ENCODE data around the gene KCTD20.

KCTD20 gene

DNA sequence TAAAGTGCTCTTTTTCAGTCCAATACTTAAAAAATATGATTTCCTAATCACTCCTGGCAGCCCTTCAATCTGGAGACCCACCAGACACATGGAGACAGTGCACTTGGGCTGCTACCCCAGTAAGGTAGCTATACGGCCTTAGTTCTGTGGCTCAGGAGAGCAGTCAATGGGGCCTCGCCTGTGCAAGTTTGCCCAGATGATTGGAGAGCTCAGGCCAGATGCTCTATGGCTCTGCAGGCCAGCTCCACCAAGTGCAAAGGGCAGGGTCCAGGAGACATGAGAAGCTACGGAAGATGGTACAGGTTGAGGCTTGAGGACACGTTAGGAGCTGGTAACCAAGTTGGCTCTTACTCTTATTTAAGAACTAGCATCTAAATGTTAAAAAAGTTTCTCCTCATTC, 73.8 kb downstream of the KCTD20 start:
- H4K20me1 ChIP-seq (ENCODE audit: insufficient read depth, low read length, poor library complexity, severe bottlenecking): no peaks in the 10 kb centered on the region
- peaks cover 92% of the 10 kb centered on the region for H3K36me3 ChIP-seq (ENCODE audit: insufficient read depth, low read length)

DNA sequence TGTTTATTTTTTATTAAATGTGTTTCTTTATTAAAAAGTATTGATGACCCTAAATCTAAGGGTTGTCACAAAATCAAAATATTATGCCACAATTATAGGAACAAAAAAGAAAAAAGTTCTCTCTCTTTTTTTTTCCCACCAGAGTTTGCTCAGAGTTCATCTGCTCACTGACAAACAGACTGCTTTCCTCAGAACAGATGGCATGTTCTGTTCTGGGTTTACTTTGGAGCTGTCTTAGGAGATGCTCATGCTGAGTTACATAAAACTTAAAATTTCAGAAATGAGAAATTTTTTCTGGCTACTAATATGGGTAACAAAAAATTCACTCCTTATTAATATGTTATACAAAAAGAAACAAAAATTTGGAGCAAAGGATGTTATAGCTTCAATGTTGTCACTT, 74.2 kb downstream of the KCTD20 start:
- H4K20me1 ChIP-seq (ENCODE audit: insufficient read depth, low read length, poor library complexity, severe bottlenecking): no peaks in the 10 kb centered on the region
- TF ChIP-seq EZH2phosphoT487 (IDR thresholded peaks at IDR 0.05; ENCODE audit: borderline replicate concordance): no peak
- TF ChIP-seq, protein P1, sequence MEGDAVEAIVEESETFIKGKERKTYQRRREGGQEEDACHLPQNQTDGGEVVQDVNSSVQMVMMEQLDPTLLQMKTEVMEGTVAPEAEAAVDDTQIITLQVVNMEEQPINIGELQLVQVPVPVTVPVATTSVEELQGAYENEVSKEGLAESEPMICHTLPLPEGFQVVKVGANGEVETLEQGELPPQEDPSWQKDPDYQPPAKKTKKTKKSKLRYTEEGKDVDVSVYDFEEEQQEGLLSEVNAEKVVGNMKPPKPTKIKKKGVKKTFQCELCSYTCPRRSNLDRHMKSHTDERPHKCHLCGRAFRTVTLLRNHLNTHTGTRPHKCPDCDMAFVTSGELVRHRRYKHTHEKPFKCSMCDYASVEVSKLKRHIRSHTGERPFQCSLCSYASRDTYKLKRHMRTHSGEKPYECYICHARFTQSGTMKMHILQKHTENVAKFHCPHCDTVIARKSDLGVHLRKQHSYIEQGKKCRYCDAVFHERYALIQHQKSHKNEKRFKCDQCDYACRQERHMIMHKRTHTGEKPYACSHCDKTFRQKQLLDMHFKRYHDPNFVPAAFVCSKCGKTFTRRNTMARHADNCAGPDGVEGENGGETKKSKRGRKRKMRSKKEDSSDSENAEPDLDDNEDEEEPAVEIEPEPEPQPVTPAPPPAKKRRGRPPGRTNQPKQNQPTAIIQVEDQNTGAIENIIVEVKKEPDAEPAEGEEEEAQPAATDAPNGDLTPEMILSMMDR (conservative IDR thresholded peaks at IDR 0.05; ENCODE audit: low read length): no peak
- H3K9ac ChIP-seq (ENCODE audit: low read depth, low read length, poor library complexity, severe bottlenecking): no peak overlapping the region
- H3K9me3 ChIP-seq (ENCODE audit: insufficient read depth, low read depth, low read length): no peaks in the 10 kb centered on the region
- no peaks in the 10 kb centered on the region for H3K79me2 ChIP-seq (ENCODE audit: insufficient read depth, low read length)
- peaks cover 93% of the 10 kb centered on the region for H3K36me3 ChIP-seq (ENCODE audit: insufficient read depth, low read length)
- no peaks in the 10 kb centered on the region for H3K9me2 ChIP-seq (replicated peaks; ENCODE audit: low read depth, low read length)
- H3K27me3 ChIP-seq (ENCODE audit: insufficient read depth, low read length, poor library complexity, severe bottlenecking): no peaks in the 10 kb centered on the region
- no peak overlapping the region for H3K4me2 ChIP-seq (ENCODE audit: low read depth, low read length, poor library complexity, severe bottlenecking)
- no peaks in the 10 kb centered on the region for H3K4me1 ChIP-seq (ENCODE audit: insufficient read depth, low read length, poor library complexity, severe bottlenecking)
- H2AFZ ChIP-seq (ENCODE audit: low read length): no peak overlapping the region
- H3F3A ChIP-seq (ENCODE audit: low read depth): no peaks in the 10 kb centered on the region
- no peak overlapping the region for H3K4me3 ChIP-seq (ENCODE audit: low read length, poor library complexity, severe bottlenecking)

More for the DNA sequence above, 73.8 kb downstream of the KCTD20 start:
- TF ChIP-seq EZH2phosphoT487 (IDR thresholded peaks at IDR 0.05; ENCODE audit: borderline replicate concordance): no peak
- TF ChIP-seq, protein P1 (conservative IDR thresholded peaks at IDR 0.05; ENCODE audit: low read length): no peak
- Histone ChIP-seq H3K4me3 (ENCODE audit: low read length, poor library complexity, severe bottlenecking) (no peak overlapping the region), H3K4me1 (ENCODE audit: insufficient read depth, low read length, poor library complexity, severe bottlenecking) (no peaks in the 10 kb centered on the region), H3K9me2 (replicated peaks; ENCODE audit: low read depth, low read length) (no peaks in the 10 kb centered on the region), H3K4me2 (ENCODE audit: low read depth, low read length, poor library complexity, severe bottlenecking) (no peak overlapping the region), H3K79me2 (ENCODE audit: insufficient read depth, low read length) (no peaks in the 10 kb centered on the region), H2AFZ (ENCODE audit: low read length) (no peak overlapping the region), H3K9me3 (ENCODE audit: insufficient read depth, low read depth, low read length) (no peaks in the 10 kb centered on the region), H3K27me3 (ENCODE audit: insufficient read depth, low read length, poor library complexity, severe bottlenecking) (no peaks in the 10 kb centered on the region), H3K9ac (ENCODE audit: low read depth, low read length, poor library complexity, severe bottlenecking) (no peak overlapping the region), H3F3A (ENCODE audit: low read depth) (no peaks in the 10 kb centered on the region)

DNA sequence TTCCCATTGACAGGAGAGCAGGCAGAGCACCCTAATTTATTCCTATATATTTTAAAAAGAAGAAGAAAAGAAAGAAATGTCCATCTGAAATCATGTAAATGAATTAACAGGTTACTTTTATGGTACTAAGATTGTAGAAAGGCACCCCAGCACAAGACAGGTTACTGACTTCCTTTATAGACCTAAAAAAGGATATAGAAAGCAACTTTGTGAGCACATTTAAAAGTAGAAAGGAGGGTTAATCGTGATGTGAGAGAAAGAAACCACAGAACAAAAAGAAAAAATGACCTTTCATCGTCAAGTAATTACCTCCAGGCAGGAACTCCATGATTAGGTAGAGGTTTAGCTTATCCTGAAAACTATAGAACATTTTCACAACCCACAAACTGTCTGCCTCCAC, 74.6 kb downstream of the KCTD20 start:
- Histone ChIP-seq H3K27me3 (ENCODE audit: insufficient read depth, low read length, poor library complexity, severe bottlenecking) (no peaks in the 10 kb centered on the region), H3K9me3 (ENCODE audit: insufficient read depth, low read depth, low read length) (no peaks in the 10 kb centered on the region), H2AFZ (ENCODE audit: low read length) (no peak overlapping the region), H4K20me1 (ENCODE audit: insufficient read depth, low read length, poor library complexity, severe bottlenecking) (no peaks in the 10 kb centered on the region), H3K9me2 (replicated peaks; ENCODE audit: low read depth, low read length) (no peaks in the 10 kb centered on the region), H3K9ac (ENCODE audit: low read depth, low read length, poor library complexity, severe bottlenecking) (no peak overlapping the region), H3K4me2 (ENCODE audit: low read depth, low read length, poor library complexity, severe bottlenecking) (no peak overlapping the region), H3K79me2 (ENCODE audit: insufficient read depth, low read length) (no peaks in the 10 kb centered on the region), H3K4me3 (ENCODE audit: low read length, poor library complexity, severe bottlenecking) (no peak overlapping the region), H3K4me1 (ENCODE audit: insufficient read depth, low read length, poor library complexity, severe bottlenecking) (no peaks in the 10 kb centered on the region), H3K36me3 (ENCODE audit: insufficient read depth, low read length) (peaks cover 93% of the 10 kb centered on the region), H3F3A (ENCODE audit: low read depth) (no peaks in the 10 kb centered on the region)
- TF ChIP-seq, protein P1 (conservative IDR thresholded peaks at IDR 0.05; ENCODE audit: low read length): no peak
- TF ChIP-seq EZH2phosphoT487 (IDR thresholded peaks at IDR 0.05; ENCODE audit: borderline replicate concordance): no peak
